Measurements from ENCODE around the gene DOK7.

Gene DOK7

DNA sequence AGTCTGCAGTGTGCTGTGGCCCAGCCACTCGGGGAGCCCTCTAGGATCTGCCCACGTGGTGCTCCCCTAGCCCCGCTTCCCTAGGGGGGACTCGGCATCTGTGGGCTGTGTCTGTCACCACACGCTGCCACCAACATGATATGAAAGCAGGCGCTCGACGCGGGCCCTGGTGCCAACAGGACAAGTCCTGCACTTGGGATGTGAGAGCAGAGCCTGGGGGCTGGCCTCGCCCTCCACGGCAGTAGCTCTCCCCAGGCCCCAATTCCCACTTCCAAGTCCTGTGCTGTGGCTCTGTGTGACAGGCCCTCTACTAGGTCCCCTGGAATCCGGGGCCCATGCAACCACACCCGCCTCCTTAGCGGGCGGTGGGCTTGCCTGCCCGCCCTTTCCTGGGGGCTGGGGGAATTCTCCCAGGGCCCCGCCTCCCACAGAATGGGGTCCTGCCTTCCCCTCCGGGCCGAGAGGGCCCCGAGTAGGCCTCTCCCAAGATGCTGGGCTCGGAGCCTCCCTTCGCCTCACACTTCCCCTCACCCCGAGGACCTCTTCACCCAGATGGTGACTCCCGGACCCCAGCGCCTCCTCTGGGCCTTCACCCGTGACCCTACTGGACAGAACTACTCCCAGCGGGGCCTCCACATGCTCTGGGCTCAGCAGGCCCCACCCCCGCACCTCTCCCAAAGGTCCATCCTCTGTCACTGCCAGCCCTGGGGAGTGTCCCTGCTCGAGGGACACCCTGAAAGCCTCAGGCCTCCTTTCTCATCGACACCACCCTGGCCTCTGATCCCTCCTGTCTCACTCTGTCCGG lies 57.9 kb downstream of the DOK7 start:
- DNase-seq (ENCODE audit: low spot score) = no peak

DNA sequence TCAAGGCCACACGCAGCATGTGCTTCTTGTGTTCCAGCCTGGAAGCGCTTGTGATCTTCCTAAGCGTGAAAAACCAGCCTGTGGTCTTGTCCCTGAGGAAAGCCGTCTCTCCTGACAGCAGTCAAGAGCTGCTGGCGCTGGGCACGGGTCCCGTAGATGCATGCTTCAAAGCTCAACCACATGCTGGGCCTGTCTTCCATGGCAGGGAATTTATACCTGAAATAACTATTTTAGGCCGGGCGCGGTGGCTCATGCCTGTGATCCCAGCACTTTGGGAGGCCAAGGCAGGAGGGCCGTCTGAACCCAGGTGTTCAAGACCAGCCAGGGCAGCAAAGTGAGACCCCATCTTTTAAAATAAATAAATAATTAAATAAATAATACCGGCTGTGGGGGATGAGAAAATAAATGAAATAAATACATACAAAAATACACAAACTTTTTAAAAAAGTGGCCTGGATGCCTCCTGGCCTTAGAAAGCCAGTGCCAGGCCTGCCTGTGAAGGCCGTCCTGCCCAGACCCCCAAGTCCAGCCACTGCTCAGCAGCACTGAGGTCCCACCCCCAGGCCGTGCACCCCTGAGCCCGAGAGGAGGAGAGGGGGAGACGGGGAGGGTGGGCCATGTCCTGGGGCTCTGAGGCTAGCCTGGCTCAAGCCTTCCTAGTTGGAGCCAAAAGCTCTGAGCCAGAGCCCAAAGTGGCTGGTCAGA lies 58.7 kb downstream of the DOK7 start:
- DNase-seq (ENCODE audit: low spot score) = no peak

DNA sequence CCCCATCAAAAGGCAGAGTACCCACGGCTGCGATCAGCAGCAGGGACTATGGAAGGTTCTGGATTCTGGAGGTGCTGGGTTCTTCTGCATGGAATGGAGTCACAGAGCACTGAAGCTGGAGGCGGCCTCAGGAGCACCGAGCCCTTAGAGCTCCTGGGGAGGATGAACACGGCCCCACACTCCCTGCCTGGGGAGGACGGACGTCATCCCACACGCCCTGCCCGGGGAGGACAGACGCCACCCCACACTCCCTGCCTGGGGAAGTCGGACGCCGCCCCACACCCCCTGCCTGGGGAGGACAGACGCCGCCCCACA lies 59.2 kb downstream of the DOK7 start:
- no peak for DNase-seq (ENCODE audit: low spot score)

DNA sequence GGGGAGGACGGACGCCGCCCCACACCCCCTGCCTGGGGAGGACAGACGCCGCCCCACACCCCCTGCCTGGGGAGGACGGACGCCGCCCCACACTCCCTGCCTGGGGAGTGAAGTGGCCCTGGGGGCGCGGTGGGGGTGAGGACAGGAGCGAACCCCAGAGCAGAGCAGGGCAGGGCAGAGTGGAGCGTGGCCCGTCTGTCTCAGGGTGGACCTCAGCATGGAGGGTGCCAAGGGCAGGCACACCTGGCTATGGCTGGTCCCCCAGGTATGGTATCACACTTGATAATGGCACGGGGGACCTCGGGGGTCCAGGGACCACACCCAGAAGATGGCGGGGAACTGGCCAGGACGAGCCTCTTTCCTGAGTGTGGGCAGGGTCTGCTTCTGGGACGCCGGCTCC lies 59.5 kb downstream of the DOK7 start:
- DNase-seq (ENCODE audit: low spot score) = no peak

DNA sequence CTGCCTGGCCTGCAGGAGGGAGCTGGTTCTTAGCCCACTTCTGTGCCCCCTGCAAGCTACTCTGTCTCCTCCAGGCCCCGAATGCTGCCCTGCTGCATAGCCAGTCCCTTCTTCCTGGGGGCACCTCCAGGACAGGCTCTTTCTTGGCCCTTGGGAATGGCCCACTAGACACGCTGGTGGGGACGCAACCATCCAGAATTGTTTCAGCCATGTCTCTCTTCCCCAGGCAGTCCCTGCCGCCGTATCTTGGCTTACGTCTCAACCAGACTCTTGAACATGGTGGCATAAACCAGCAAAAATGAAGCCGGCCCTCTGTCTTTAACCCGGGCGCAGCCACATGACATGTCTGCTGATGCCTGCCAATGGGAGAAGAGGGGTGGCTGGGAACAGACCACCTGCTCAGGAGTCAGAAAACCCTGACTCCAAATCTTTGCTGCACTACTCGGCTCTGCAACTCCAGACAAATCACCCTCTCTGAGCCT lies 60.1 kb downstream of the DOK7 start:
- no peak for DNase-seq (ENCODE audit: low spot score)

DNA sequence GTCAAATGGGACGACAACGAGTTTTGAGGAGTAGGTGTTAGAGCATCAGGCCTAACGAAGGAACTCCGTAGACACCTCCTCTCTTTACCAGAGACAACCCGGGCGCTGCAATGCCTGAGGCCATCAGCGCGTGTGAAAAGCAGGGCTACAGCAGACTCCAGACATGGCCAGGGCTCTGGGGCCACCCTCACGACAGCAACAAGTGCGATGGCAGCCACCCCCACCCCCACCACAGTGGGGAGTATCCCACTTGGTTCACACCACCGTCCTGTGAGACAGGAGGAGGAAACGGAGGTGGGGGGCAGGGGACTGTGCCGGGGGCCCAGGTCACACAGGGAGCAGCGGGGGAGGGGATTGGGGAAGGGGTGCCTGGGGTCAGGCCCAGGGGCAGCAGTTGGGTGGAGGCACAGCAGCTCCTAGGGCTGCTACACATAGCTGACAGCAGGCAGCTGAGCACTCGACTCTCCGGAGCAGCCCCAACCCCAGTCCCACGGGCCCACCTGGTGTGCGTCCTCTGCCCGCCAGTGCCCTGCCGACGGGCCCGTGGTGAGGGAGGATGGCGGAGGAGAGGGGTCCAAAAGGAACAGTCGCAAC lies 60.6 kb downstream of the DOK7 start:
- DNase-seq (ENCODE audit: low spot score) = no peak

DNA sequence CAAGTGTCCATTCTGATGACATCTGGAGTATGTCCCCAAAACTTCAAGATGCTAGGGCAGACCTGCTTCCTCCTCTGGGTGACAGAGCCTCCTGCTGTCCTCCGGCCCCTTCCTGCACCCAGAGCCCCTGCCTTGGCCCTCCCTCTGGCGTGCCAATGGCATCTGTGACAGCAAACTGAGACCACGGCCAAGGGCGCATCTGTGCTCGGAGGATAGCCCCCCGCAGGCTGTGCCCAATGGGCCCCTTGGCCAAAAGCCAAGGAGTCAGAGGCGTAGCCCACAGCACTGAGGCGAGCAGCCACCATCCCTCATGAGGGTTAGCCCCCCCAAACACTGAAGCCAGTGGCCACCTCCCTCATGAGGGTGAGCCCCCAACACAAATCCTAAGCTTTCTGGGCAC lies 61.2 kb downstream of the DOK7 start:
- no peak for DNase-seq (ENCODE audit: low spot score)

DNA sequence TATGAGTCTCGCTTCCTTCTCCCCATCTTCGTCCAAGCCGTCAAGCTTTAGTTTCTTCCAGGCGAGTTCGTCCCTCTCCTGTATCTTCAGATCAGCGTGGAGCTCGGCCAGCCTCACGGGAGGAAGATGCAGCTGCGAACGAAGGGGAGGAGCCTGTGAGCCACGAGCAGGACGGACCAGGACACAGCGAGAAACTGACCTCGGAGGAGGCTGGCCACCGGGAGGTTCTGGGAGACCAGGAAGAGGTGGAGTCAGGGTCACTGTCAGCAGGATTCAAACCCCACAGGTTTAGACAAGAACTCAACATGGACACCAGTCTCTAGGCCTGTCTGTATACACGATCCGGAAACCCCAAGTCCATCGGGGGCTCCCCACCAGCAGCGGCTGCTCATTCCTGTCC lies 61.8 kb downstream of the DOK7 start:
- no peak for DNase-seq (ENCODE audit: low spot score)

DNA sequence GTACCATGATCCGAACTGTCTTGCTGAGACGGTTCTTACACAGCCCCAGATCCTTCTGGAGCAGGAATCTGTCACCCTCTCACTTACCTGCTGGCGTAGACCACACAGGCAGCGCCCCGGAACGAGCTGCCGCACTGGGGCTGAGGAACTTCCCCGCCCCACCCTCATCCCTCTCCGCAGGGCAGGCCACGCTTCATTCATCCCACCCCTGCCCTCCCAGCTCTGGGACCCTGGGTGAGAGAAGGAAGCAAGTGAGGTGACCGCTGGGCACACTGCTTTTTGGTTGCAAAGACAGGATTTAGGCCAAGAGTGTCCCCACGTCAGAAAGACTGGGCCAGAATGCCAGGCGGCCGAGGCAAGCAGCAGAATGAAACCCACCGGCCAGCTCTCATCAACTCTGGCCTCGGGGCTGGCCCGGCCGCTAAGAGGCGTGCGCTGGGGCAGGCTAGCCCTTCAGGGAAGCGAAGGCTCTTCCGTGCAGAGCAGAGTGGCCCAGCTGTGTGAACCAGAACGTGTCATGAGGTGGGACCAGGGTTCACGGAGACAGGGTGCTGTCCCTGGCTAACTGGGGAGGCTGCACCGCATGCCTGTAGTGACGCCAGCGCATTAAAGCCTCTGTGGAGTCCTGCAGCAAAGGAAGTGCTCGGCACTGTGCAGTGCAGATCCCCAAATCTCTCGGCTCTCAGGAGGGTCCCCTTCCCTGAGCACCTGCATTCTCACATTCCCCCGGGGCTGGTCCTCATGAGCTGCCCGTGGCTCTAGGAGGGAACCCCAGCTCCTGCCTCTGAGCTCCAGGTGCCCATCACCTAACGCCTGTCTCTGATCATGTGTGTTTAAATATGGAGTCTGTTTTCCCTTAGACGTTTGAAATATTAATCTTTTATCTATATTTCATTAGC lies 62.7 kb downstream of the DOK7 start:
- DNase-seq (ENCODE audit: low spot score) = no peak

DNA sequence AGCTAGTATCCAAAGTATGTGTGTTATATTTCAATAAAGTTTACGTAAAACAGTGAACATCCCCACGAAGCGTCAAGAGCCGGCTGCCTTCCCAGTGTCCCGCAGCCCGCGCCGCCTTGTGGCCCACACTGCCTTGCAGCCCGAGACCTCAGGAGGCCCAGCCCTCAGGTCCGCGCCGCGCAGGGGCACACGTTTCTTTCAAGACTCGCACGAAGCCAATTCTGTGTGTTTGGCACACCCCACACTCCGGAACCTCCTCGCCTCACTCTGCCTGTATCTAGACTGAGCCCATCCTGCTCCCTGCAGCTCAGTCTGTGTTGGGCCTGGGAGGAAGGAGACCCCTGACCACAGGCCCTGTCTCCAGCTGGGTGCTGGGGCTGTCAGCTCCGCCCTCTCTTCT lies 63.4 kb downstream of the DOK7 start:
- DNase-seq (ENCODE audit: low spot score) = no peak

DNA sequence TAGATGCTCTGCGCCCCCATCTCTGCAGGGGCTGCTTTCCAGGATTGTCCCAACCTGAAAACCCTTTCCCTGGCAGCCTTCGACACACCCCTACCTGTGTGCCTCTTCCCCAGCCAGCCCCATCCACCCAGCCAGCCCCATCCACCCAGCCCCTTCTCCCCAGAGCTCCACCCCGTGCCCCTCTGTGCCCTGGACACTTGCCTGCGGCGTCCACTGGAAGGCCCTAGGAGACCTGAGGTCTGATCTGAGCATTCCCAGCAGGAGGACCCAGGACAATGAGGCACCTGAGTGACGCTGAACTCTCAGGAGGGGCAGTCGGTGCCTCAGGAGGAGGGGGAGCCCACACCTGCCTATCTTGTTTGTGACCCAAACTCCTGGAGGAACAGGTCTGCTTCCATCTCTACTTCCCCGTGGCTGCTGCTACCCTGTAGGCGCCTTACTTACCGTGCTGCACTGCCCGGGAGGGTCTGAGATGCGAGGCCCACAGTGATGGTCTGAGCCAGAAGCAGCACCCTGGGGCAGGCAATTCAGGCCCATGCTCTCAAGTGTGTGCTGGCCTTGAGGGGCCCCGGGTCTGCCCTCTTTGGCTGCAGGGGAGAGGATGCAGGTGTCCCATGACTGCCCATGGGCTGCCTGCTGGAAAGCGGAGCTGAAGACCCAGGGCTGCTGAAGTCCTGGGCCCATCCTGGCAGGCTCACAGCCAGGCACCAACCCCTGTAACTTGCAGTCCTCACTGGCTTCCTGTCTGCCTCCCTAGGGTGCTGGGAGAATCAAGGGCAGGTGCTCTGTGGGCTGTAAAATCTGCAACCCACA lies 64.2 kb downstream of the DOK7 start:
- no peak for DNase-seq (ENCODE audit: low spot score)

DNA sequence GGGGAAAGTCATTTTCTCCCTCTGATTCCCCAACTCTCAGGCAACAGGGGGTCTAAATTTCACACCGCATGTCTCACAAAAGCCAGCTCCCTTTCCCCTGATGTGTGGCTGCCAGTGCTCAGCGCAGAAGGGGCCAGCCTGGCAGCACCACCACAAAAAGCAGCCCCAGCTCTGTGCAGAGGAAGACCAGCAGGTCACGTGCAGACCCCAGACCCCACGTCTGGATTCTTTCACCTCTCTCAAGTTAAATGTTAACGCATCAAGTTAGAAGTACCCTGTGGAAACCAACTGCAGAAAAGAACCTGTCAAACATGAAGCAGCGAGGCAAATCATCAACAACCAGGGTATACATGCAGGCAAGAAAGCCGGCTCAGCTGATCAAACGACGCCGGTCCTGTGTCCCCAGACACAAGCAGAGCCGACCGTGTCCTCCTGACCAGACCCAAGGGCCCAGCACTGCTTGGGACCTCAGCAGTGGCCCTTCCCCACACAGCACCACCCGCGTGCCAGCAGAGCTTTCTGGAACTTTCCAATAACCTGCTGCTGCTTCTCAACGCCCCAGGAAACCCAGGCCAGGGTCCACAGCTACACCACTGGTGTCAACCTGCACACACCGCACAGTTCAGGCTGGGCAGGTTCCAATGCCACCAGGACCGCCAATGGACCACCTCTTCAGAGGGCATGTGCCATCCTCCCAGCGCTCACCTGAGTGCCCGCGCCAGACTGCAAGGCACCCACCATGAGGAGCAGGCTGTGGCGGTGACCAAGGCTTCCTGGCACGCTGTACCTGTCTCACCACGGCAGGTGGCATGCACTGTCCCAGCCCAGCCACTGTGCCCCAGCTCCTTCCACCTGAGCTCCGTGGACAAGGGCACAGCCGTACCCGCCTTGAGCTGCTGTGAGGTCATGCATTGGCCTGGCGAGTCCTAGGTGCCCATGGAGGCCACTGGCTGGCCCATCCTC lies 65.1 kb downstream of the DOK7 start:
- DNase-seq (ENCODE audit: low spot score) = peak; percentile 2

DNA sequence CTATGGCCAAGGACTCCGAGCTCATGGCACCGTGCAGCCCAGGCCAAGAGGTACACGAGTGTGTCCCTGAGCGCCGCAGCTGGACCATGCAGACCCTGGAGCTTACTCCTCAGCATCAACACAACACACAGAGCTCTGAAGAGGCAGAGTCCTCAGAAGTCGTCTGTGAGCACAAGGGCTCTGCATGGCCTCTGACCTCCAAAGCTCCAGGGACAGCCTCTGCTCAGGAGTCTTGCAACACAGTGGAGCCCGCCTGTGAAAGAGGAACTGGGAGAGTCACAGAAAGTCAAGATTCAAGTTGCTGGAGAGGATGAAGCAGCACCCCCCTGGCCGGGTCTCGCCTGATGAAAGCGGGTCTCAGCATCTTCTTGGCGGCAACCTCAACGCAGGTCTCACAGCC lies 66.3 kb downstream of the DOK7 start:
- peak; percentile 66 for DNase-seq (ENCODE audit: low spot score)

DNA sequence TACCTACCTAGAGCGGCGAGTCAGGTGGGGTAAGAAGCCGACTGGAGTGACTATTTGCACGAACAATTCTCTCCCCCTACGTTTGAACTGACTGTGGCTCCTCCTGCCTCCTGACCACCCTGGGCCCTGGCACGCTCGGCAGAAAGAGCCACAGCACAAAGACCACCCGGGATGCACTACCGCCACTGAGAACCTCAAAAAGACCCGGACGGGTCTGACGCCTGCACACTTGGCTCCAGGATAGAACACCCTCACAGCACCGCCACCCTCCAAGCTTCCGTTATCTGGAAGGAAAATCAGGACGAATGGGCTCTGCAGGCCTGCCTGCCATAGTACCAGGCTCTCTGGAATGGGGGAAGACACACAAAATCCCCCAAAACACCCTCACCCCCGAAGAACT lies 66.9 kb downstream of the DOK7 start:
- no peak for DNase-seq (ENCODE audit: low spot score)

DNA sequence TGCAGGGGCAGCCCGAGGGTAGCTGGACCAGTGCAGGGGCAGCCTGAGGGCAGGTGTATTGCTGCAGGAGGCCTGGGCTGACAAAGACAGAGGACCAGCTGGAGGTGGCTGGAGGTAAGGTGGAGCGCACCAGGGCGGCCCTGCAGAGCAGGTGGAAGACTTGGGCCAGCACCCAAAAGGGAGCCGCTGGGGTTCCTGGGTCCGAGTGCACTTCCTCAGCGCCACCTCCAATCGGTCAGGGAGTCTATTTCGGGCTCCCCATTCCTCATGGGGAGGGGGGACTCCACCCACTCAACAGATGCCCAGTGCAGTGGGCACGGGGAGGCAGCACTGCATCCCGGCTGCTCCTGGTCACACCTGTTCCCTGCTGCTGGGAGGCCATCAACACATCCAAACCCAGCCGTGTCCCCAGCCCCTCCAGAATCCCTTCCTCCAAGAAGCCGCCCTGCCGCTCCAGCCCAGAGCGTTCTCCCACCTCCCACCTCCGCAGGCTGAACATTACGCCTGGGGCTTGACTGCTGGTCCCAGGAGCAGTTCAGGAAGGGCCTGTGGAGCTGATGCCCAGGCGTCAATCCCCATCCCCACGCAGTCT lies 67.7 kb downstream of the DOK7 start:
- DNase-seq (ENCODE audit: low spot score) = no peak

DNA sequence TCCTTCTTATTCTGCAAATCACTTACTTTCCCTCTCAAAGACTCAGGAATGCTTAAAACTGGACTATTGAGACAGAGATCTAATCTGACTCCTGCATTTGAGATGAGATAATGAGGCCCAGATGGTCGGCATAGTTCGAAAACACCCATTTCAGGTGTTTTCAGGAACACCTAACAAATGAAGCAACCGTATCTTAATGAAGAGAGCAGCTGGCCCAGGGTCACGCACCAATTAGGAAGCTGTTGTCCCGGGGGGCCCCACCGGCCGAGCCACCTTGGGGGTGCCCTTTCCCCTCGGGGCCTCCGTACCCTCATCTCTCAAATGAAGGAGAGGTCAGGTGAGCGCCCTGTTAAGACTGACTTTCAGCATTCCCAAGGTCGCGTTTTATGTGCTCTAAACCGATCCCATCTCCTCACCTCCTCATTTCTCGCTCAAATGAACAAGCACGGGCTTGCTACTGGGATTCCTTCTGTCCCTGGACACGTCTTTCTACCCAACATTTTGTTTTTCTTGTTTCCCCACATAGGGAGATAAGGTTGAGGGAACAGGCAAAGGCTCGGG lies 68.3 kb downstream of the DOK7 start:
- DNase-seq (ENCODE audit: low spot score) = no peak

DNA sequence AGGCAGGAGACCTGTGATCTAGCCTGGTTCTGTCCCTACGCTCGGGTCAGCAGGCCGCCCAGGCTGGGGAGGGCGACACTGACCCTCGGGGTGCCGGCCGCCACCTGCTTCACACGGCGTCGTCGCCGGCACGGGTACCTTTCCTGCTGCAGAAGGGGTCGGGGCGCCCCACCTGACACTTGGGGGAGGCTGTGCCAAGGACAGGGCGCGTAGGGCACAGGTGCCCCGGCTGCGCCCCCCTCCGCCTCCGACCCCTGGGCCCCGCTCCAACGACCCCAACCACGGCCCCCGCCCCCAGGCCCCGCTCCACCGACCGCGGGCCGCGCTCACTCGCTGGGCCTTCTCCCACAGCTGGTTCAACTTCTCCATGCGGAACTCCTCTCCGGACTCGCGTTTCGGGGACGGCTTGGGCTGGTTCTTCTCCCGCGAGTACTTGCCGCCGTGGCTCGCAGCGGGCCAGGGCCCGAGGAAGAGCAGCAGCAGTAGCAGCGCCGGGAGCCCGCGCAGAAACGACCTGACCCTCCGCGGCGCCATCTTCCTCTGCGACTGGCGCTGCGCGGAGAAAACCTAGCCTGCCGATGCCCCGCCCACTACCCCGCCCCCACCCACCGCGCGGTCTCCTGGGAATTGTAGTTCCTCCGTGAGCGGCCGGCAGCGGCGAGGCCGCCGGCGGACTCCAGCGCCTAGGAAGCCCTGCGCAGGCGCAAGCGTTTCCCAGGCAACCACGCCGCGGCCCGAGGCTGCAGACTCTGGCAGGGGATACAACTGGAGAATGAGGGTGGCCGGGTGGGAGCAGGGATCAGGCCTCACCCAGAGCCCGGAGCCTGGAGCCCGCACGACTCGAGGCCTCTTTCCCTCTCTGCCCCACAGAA lies 69.0 kb downstream of the DOK7 start, which contains the start of gene LRPAP1:
Gene LRPAP1, minus strand, starts transcription at position 544 of the 872 bp plus-strand sequence. Its CDS starts 10 bp downstream, at position 534.
- DNase-seq (ENCODE audit: low spot score) = peak; percentile 95

DNA sequence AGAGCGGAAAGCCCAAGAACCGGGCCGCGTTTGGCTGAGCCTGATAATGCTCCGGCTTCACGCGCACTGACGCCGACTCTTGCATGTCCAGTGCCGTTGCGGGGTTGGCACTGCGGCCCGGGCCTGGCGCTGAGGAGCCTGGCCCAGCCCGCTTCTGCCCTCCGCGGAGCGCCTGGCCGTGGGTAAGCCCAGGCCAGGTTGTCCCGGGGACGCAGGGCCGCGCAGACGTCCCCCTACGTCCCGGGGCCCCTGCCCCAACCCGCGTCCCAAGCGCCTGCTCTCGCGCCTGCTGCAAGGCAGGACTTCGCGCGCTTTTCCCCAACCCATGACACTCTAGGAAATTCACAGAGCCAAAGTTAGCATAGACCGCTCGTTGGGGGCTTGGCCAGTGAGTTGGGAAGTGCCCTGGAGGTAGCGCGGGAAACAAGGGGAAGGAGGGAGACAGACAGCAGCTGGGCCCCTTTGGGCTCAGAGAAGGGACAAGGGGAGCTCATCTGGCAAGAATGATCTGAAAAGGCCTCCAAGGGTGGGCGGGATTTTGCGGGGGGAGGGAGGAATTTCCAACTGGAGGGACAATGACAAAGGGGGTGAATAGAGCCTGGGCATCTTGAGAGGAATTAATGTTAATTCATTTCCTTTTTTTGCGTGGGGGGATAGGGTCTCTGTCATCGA lies 69.8 kb downstream of the DOK7 start:
- DNase-seq (ENCODE audit: low spot score) = no peak

Measured in Ammon's horn (tissue), 1 donor.